Esophagus (tissue), 2 donors: Measurements from ENCODE around the gene DLGAP1. TPM values are rescaled to one million over a fixed set of nuclear protein-coding genes. Genes with fewer than 3 reads are reported as not detected.
"Not testable (repeated sequence)": the region's sequence is repeated elsewhere in the genome, so short reads cannot be mapped to it uniquely, and the experiment has no call there.

Source experiments
- H3K27ac ChIP-seq, 2 donors: one replicate each; pipeline ENCODE4 v1.5.1; 2013; ENCODE audit warnings: low read depth in 2 of 2, mild to moderate bottlenecking in 2 of 2, inconsistent platforms in 1 of 2, low read length in 1 of 2, moderate library complexity in 1 of 2
- H3K27me3 ChIP-seq, 2 donors: one replicate each; pipeline ENCODE4 v1.6.1; 2013; ENCODE audit warnings: low read length in 2 of 2, control low read depth in 1 of 2, mild to moderate bottlenecking in 1 of 2; ENCODE audit not compliant: insufficient read depth in 2 of 2, control insufficient read depth in 1 of 2
- H3K36me3 ChIP-seq, 2 donors: one replicate each; pipeline ENCODE4 v1.6.1; 2013; ENCODE audit warnings: low read length in 1 of 2; ENCODE audit not compliant: control insufficient read depth in 2 of 2, insufficient read depth in 2 of 2
- H3K4me1 ChIP-seq, 2 donors: one replicate each; pipeline ENCODE4 v1.6.1; 2013; ENCODE audit warnings: low read length in 1 of 2; ENCODE audit not compliant: control insufficient read depth in 2 of 2, insufficient read depth in 2 of 2
- H3K4me3 ChIP-seq, 2 donors: one replicate each; pipeline ENCODE4 v1.5.1; 2013; ENCODE audit warnings: low read length in 2 of 2, mild to moderate bottlenecking in 2 of 2, low read depth in 1 of 2, moderate library complexity in 1 of 2
- H3K9me3 ChIP-seq, 2 donors: one replicate each; pipeline ENCODE4 v1.6.1; 2013; ENCODE audit warnings: mild to moderate bottlenecking in 2 of 2, low read depth in 1 of 2, low read length in 1 of 2, moderate library complexity in 1 of 2; ENCODE audit not compliant: control insufficient read depth in 2 of 2, insufficient read depth in 1 of 2
- WGBS, 2 donors: extraction: QIAGEN DNeasy Blood & Tissue Kit; methylation state at CpG; one replicate each; pipeline ENCODE4 v1.1.7; 2013; 5-methylcytosine and 5-hydroxymethylcytosine counted together
- polyA plus RNA-seq, 2 donors: library from polyadenylated mRNA; stranded (reverse); fragments of 200-250 nt; gene quantifications; one replicate each; pipeline ENCODE4 v1.2.3, GENCODE V29; 2013
- donor health status: healthy with polysubstance abuse.
- donor health status: Bipolar disorder and iron deficiency.

Gene DLGAP1
- polyA plus RNA-seq, 2 donors = 0.47 to 0.59 TPM

DNA sequence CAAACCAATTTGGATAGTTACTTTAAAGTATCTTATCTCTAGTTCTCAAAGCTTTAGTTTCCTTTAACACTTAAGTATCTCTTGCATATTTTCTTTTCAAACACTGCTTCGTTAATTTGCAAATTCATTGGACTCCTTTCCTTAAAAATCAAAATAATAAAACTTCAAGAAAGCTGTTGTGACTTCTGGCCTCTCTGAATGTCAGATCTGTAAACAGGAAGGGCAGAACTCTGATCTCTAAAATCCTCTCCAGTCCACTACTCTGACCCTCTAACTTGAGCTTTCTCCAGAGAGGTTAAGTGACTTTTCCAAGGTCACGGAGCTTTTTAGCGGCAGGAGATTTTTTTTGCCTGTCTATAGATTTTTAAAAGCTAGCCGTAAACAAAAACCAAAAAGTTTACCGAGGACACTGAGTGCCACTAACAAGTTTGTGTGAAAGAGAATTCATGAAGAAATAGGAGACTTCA is 849.6 kb downstream of the DLGAP1 start:
- no peaks in the 10 kb centered on the region for H3K27me3 ChIP-seq
- peaks cover 0 to 5% of the 10 kb centered on the region in 2 donors for H3K4me1 ChIP-seq
- peak overlapping the region in 1 of 2 donors; percentile 26 for H3K4me3 ChIP-seq
- H3K36me3 ChIP-seq = no peaks in the 10 kb centered on the region
- H3K27ac ChIP-seq = peak overlapping the region; percentile 42 to 98
- WGBS, 2 donors = 9 to 12% methylated on average over 5 of the region's 5 CpGs
- H3K9me3 ChIP-seq = no peaks in the 10 kb centered on the region

DNA sequence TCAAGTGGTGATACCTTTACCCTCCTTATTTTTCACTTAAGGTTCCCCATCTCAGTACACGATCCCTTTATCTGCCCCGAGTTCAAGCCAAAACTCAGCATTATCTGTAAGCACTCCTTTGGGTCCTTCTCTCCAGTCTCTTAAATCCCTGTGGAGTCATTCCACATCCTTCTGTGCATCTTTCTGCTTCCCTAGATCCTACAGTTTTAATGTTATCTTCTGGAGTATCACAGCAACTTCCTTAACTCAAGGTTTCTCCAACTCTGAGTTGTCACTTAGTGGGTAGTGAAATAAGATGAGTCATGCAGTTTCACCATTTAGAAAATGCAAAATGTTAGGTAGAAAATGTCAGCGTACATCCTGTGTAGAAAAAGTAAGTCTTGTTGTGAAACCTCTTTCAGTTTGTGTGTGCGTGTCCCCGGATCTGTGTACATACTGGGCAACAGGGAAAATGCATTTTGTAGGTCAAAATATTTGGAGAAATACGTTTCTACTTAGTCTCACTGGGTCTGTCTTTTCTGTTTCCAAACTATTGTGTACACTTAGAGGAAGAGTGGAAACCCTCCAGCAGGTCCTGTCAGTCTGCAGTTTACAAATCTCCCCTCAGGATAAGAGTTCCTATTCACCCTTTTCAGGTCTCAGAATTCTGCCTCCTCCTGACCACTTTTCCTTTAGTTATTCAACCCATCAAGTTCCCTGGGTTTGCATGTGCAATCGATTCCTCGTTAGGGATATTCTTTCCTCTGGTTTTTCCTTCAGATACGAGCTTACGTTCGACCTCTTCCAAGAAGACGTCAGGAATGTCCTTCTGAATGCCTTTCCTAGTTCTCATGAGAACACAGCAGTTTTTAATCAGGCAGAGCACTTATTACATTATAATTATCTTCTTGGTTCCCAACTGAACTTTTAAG is 850.4 kb downstream of the DLGAP1 start:
- Histone ChIP-seq H3K27ac (peak overlapping the region; percentile 98 to 99), H3K36me3 (no peaks in the 10 kb centered on the region), H3K9me3 (no peaks in the 10 kb centered on the region), H3K27me3 (no peaks in the 10 kb centered on the region), H3K4me3 (peak overlapping the region in 1 of 2 donors; percentile 26), H3K4me1 (peaks cover 0 to 5% of the 10 kb centered on the region in 2 donors)
- 2 to 11% methylated on average over 12 of the region's 12 CpGs for WGBS, 2 donors

DNA sequence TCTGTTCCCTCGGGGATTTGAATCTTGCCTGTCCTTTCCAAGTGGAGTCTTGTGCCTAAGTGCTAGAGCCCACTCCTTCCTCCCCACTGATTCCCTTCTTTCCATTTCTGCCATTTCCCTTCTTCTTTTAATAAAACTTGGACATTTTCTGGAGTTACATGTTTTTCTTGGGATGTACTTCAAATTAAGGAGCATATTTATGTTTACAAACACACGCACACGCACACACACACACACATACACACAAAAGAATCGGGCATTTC is 850.9 kb downstream of the DLGAP1 start:
- Histone ChIP-seq H3K36me3 (no peaks in the 10 kb centered on the region), H3K27me3 (no peaks in the 10 kb centered on the region), H3K27ac (peak overlapping the region; percentile 98 to 99), H3K4me1 (peaks cover 0 to 6% of the 10 kb centered on the region in 2 donors), H3K9me3 (no peaks in the 10 kb centered on the region), H3K4me3 (peak overlapping the region in 1 of 2 donors; percentile 2)
- WGBS, 2 donors = 12 to 13% methylated on average over 4 of the region's 4 CpGs

DNA sequence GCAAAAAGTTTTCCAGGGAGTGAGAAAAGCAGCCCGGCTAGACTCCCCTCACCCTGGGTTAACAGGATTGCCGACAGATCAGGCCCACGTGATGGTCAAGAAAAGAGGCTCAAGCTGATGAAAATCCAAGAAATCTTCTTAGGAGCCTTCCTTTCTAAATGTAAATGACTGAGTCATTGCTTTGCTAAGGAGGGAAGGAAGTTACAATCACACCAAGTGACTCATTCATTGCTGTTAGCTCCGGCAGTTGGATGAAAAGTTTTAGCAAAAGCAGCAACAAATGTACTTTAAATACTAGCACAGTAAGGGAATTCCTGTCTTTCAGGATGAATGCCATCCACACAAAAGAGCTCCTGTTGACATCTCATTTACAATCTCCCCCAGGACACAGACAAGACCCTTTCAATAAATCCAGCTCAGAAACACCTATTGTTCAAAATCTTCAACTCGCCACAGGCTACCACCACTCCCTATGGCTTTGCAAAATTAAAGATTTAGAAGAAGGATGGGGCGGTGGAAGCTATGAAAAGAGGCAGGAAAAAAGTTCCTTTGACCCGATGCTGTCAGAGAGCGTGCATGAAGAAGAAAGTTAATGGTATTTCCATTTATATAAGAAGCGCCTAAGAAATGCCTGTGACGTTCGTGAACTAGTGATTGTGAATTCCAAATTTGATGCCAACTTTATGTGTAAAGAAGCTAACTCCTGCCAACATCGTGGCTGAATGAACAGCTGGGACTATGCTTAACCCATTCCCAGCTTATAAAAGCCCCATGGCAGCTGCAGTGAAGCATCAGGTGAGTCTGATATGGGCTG is 851.5 kb downstream of the DLGAP1 start:
- H3K27me3 ChIP-seq = no peaks in the 10 kb centered on the region
- no peaks in the 10 kb centered on the region for H3K36me3 ChIP-seq
- 5 to 8% methylated on average over 12 of the region's 12 CpGs for WGBS, 2 donors
- no peaks in the 10 kb centered on the region for H3K9me3 ChIP-seq
- peak overlapping the region; percentile 98 to 99 for H3K27ac ChIP-seq
- H3K4me1 ChIP-seq = peaks cover 0 to 6% of the 10 kb centered on the region in 2 donors
- peak overlapping the region in 1 of 2 donors; percentile 54 for H3K4me3 ChIP-seq

DNA sequence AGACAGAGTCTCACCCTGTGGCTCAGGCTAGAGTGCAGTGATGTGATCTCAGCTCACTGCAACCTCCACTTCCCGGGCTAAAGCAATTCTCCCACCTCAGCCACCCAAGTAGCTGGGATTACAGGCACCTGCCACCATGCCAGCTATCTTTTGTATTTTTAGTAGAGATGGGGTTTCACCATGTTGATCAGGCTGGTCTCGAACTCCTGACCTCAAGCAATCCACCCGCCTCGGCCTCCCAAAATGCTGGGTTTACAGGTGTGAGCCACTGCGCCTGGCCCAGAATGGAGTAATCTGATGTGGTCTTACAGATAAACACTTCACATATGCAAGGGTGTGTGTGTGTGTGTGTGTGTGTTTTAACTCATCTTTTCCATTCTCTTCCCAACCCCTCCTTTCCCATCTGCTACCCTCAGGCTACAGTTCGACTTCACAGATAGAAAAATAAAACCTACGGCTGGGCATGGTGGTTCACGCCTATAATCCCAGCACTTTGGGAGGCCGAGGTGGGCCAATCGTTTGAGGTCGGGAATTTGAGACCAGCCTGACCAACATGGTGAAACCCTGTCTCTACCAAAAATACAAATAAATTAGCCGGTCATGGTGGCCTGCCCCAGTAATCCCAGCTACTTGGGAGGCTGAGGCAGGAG is 853.9 kb downstream of the DLGAP1 start:
- not testable (repeated sequence) for H3K36me3 ChIP-seq, H3K27ac ChIP-seq, H3K9me3 ChIP-seq, H3K4me3 ChIP-seq, H3K27me3 ChIP-seq
- 96% methylated on average over 12 of the region's 12 CpGs for WGBS, 2 donors
- peaks cover 6 to 15% of the 10 kb centered on the region in 2 donors for H3K4me1 ChIP-seq

DNA sequence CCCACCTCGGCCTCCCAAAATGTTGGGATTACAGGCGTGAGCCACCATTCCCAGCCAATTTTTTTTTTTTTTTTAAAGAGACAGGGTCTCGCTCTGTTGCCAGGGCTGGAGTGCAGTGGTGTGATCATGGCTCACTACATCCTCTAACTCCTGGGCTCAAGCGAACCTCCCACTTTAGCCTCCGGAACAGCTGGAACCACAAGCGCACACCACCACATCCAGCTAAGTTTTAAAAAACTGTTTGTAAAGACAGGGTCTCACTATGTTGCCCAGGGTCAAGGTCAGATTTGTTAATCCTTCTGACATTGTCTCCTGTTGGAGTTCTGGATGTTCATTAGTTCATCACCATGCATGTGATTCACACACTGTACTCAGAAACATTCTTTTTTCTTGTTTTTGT is 855.2 kb downstream of the DLGAP1 start:
- H3K27me3 ChIP-seq = no peaks in the 10 kb centered on the region
- H3K27ac ChIP-seq = no peak overlapping the region
- 93 to 95% methylated on average over 6 of the region's 6 CpGs for WGBS, 2 donors
- no peaks in the 10 kb centered on the region for H3K36me3 ChIP-seq
- peaks cover 6 to 16% of the 10 kb centered on the region in 2 donors for H3K4me1 ChIP-seq
- no peak overlapping the region for H3K4me3 ChIP-seq
- no peaks in the 10 kb centered on the region for H3K9me3 ChIP-seq

DNA sequence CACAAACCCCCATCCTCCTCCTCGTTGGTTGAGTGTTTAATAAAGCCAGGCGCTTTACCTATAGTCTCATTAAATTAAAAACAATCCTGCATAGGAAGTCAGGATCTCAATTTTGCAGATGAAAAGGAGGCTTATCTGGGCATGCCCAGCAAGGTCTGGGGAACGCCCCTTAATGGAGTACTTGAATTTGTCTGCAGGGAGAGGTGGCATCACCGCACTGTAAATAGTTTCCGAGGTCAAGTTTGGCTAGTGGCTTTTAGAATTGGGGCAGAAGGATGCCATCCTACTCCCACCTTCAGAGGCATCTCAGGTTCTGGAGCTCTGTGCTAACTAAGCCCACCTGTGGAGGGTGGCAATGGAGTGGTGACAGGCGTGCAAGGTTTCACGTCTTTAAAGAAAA is 855.9 kb downstream of the DLGAP1 start:
- Histone ChIP-seq H3K9me3 (no peaks in the 10 kb centered on the region), H3K36me3 (no peaks in the 10 kb centered on the region), H3K4me3 (no peak overlapping the region), H3K27me3 (no peaks in the 10 kb centered on the region), H3K4me1 (peaks cover 8 to 20% of the 10 kb centered on the region in 2 donors), H3K27ac (no peak overlapping the region)
- 71 to 77% methylated on average over 7 of the region's 7 CpGs for WGBS, 2 donors

DNA sequence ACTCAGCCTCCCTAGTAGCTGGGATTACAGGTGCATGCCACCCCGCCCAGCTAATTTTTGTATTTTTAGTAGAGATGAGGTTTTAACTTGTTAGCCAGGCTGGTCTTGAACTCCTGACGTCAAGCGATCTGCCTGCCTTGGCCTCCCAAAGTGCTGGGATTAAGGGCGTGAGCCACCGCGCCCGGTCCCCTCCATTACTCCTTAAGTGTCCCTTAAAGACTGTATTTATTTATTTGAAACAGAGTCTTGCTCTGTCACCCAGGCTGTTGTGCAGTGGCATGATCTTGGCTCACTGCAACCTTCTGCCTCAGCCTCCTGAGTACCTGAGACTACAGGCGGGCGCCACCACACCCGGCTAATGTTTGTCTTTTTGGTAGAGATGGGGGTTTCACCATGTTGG is 856.5 kb downstream of the DLGAP1 start:
- Histone ChIP-seq H3K9me3 (no peaks in the 10 kb centered on the region), H3K27me3 (no peaks in the 10 kb centered on the region), H3K4me1 (peaks cover 8 to 16% of the 10 kb centered on the region in 2 donors), H3K36me3 (no peaks in the 10 kb centered on the region), H3K4me3 (no peak overlapping the region), H3K27ac (peak overlapping the region in 1 of 2 donors; percentile 20)
- WGBS, 2 donors = 91 to 95% methylated on average over 10 of the region's 10 CpGs
